MCF 10A (cell line): ENCODE measurements around the gene NKIRAS2. TPM values are rescaled to one million over a fixed set of nuclear protein-coding genes. Genes with fewer than 3 reads are reported as not detected.
A peak's percentile ranks its signal among the peaks of the same experiment; 100 is the strongest.

Experiments used
- BruUV-seq: library from RNA; stranded (reverse); fragments of 400-500 nt; replicated peaks from 2 replicates; lab custom pipeline; 2021; lab: Mats Ljungman, UMichigan
- CTCF ChIA-PET: fragments of 300-600 bp; sonication (Branson Sonifier 250); formaldehyde crosslinking; extraction: SDS; loops from one replicate; lab custom pipeline; 2021; ENCODE audit warnings: antibody characterized with exemption, inconsistent platforms; lab: Yijun Ruan, JAX
- POLR2A ChIA-PET: fragments of 300-600, 350-650 bp; sonication (Branson Sonifier 250); formaldehyde crosslinking; extraction: SDS; loops from one replicate; lab custom pipeline; 2020; ENCODE audit warnings: antibody characterized with exemption, inconsistent platforms; lab: Yijun Ruan, JAX
- DNase-seq: peaks from one replicate; pipeline ENCODE4 v3.0.0-alpha.2; 2018; ENCODE audit not compliant: unreplicated experiment
- H3K27ac Mint-ChIP-seq: one replicate; pipeline ENCODE4 v1.8.0; 2022; ENCODE audit warnings: mild to moderate bottlenecking, low read depth, mixed read lengths; ENCODE audit not compliant: unreplicated experiment
- H3K27me3 Mint-ChIP-seq: one replicate; pipeline ENCODE4 v1.8.0; 2022; ENCODE audit warnings: mixed read lengths; ENCODE audit not compliant: insufficient read depth, unreplicated experiment
- H3K36me3 Mint-ChIP-seq: one replicate; pipeline ENCODE4 v1.8.0; 2022; ENCODE audit warnings: mild to moderate bottlenecking, moderate library complexity, mixed read lengths; ENCODE audit not compliant: insufficient read depth, unreplicated experiment
- H3K4me1 Mint-ChIP-seq: one replicate; pipeline ENCODE4 v1.8.0; 2022; ENCODE audit warnings: mixed read lengths; ENCODE audit not compliant: insufficient read depth, unreplicated experiment
- H3K4me3 Mint-ChIP-seq: one replicate; pipeline ENCODE4 v1.8.0; 2022; ENCODE audit warnings: mild to moderate bottlenecking, moderate library complexity, mixed read lengths; ENCODE audit not compliant: unreplicated experiment
- H3K9me3 Mint-ChIP-seq: one replicate; pipeline ENCODE4 v1.8.0; 2022; ENCODE audit warnings: mixed read lengths; ENCODE audit not compliant: unreplicated experiment
- CTCF ChIP-seq: fragments of 200-600 bp; IDR thresholded peaks from one replicate; pipeline ENCODE4 v1.8.0; 2022; ENCODE audit warnings: antibody characterized with exemption, mild to moderate bottlenecking; ENCODE audit not compliant: unreplicated experiment
- intact Hi-C: fragments of 100-400 bp; cut with micrococcal nuclease; formaldehyde crosslinking; loops from 2 replicates; pipeline ENCODE4 v1.14.1; 2022
- total RNA-seq: library from RNA; stranded (reverse); gene quantifications from 2 replicates; pipeline ENCODE4 v1.2.3, GENCODE V29; 2022

The NKIRAS2 gene
- total RNA-seq, 1 experiment from 2014 or later = 34.1 TPM

- intact Hi-C loops = loop anchor here (2.0 kb wide), 1 partner anchor 50 kb away; the partner anchor contains the start of gene CNP
- Mint-ChIP-seq H3K27me3 (no peaks in the 10 kb centered on the region), H3K9me3 (no peaks in the 10 kb centered on the region), H3K4me3 (peak overlapping the region; percentile 99), H3K4me1 (peaks cover 36% of the 10 kb centered on the region), H3K27ac (peak overlapping the region; percentile 99), H3K36me3 (peaks cover 10% of the 10 kb centered on the region)
- ChIA-PET CTCF (interaction anchor here (0.5 to 1.4 kb wide), 7 partner anchors 15 to 711 kb away, joined by 3 to 4 read pairs (median 3); no protein-coding TSS in a partner anchor), POLR2A (interaction anchor here (0.5 to 6.8 kb wide), 20 partner anchors 9 to 504 kb away, joined by 3 to 138 read pairs (median 6); partner anchors contain the start of genes ACLY, CNP, DHX58 and EIF1)
- DNase-seq = peak; percentile 18
- no TSS peak for BruUV-seq
- TF ChIP-seq CTCF = no peak
These were observed 3.5 kb upstream of the NKIRAS2 start for GRCh38 chr17:42016411-42016831.

GRCh38 chr17:42016941-42017865 lies 2.7 kb upstream of the NKIRAS2 start, which contains the start of gene DNAJC7:
Gene DNAJC7 (minus strand): TSS chr17:42017439. CDS start chr17:42017416, 23 bp downstream.
- ChIA-PET POLR2A (interaction anchor here (0.5 to 6.8 kb wide), 41 partner anchors 8 to 757 kb away, joined by 3 to 138 read pairs (median 3); partner anchors contain the start of genes ACLY, CAVIN1, CNP and DHX58), CTCF (interaction anchor here (0.5 to 1.6 kb wide), 15 partner anchors 48 to 1271 kb away, joined by 3 to 11 read pairs (median 3); no protein-coding TSS in a partner anchor)
- Mint-ChIP-seq H3K27me3 (no peaks in the 10 kb centered on the region), H3K4me3 (peak within 1 kb of the TSS; percentile 99), H3K9me3 (no peaks in the 10 kb centered on the region), H3K4me1 (peaks cover 34% of the 10 kb centered on the region), H3K36me3 (peaks cover 17% of the 10 kb centered on the region), H3K27ac (peak within 1 kb of the TSS; percentile 99)
- TSS peak; percentile 62 for BruUV-seq
- DNase-seq = peak; percentile 84
- intact Hi-C loops = loop anchor here (2.0 kb wide), 1 partner anchor 50 kb away; the partner anchor contains the start of gene CNP
- TF ChIP-seq CTCF = no peak

- Mint-ChIP-seq H3K4me1 (peaks cover 31% of the 10 kb centered on the region), H3K9me3 (no peaks in the 10 kb centered on the region), H3K36me3 (peaks cover 23% of the 10 kb centered on the region), H3K4me3 (peak overlapping the region; percentile 99), H3K27ac (peak overlapping the region; percentile 99), H3K27me3 (no peaks in the 10 kb centered on the region)
- BruUV-seq = no TSS peak
- intact Hi-C loops = loop anchor here (2.0 kb wide), 1 partner anchor 51 kb away; the partner anchor contains the start of gene CNP
- POLR2A ChIA-PET = interaction anchor here (0.5 to 6.8 kb wide), 35 partner anchors 9 to 756 kb away, joined by 3 to 138 read pairs (median 3); partner anchors contain the start of genes ACLY, CAVIN1, CNP and DHX58
- no peak for TF ChIP-seq CTCF
- CTCF ChIA-PET = interaction anchor here (0.6 to 1.7 kb wide), 14 partner anchors 11 to 218 kb away, joined by 3 to 11 read pairs (median 3); no protein-coding TSS in a partner anchor
- no peak for DNase-seq
These were observed 2.1 kb upstream of the NKIRAS2 start for GRCh38 chr17:42017866-42018200.
